ENCODE measurements around the gene KDM8.

KDM8 gene

DNA sequence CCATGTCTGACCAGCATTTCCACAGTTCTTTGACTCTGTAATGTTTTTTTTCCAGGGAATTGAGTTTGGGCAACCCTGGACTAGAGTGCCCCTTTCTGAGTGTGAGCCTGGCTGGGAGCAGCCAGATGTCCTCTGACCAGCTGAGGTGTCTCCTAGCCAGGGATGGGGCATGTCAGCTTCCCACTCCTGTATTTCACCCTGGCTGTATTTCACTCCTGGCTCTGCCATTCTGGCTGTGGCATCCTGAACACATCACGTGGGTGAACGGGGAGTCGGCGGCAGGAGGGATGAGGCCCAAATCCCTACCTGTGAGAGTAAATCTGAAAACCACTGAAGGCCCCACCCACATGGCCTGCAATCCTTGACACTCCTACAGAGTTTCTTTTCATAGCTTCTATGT lies 31.3 kb downstream of the KDM8 start:
- Histone ChIP-seq H3K9me3 (ENCODE audit: severe bottlenecking) (no peaks in the 10 kb centered on the region), H3K27ac (ENCODE audit: poor library complexity, severe bottlenecking) (no peak overlapping the region), H3K4me3 (ENCODE audit: severe bottlenecking) (no peak overlapping the region), H3K27me3 (ENCODE audit: insufficient read depth, poor library complexity, severe bottlenecking) (no peaks in the 10 kb centered on the region), H3K4me1 (ENCODE audit: insufficient read depth, poor library complexity, severe bottlenecking) (peaks cover 6% of the 10 kb centered on the region), H3K36me3 (ENCODE audit: low read depth) (peaks cover 37% of the 10 kb centered on the region)
- TF ChIP-seq, protein P1, sequence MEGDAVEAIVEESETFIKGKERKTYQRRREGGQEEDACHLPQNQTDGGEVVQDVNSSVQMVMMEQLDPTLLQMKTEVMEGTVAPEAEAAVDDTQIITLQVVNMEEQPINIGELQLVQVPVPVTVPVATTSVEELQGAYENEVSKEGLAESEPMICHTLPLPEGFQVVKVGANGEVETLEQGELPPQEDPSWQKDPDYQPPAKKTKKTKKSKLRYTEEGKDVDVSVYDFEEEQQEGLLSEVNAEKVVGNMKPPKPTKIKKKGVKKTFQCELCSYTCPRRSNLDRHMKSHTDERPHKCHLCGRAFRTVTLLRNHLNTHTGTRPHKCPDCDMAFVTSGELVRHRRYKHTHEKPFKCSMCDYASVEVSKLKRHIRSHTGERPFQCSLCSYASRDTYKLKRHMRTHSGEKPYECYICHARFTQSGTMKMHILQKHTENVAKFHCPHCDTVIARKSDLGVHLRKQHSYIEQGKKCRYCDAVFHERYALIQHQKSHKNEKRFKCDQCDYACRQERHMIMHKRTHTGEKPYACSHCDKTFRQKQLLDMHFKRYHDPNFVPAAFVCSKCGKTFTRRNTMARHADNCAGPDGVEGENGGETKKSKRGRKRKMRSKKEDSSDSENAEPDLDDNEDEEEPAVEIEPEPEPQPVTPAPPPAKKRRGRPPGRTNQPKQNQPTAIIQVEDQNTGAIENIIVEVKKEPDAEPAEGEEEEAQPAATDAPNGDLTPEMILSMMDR (IDR thresholded peaks at IDR 0.05; ENCODE audit: poor library complexity, severe bottlenecking): no peak
- no peak for ATAC-seq (ENCODE audit: low read depth)
- no peak for DNase-seq (ENCODE audit: low spot score)

GRCh38 chr16:27235055-27235937 lies 32.0 kb downstream of the KDM8 start:
- Histone ChIP-seq H3K27me3 (ENCODE audit: insufficient read depth, poor library complexity, severe bottlenecking) (no peaks in the 10 kb centered on the region), H3K27ac (ENCODE audit: poor library complexity, severe bottlenecking) (no peak overlapping the region), H3K9me3 (ENCODE audit: severe bottlenecking) (no peaks in the 10 kb centered on the region), H3K36me3 (ENCODE audit: low read depth) (peaks cover 37% of the 10 kb centered on the region), H3K4me3 (ENCODE audit: severe bottlenecking) (no peak overlapping the region), H3K4me1 (ENCODE audit: insufficient read depth, poor library complexity, severe bottlenecking) (peaks cover 6% of the 10 kb centered on the region)
- TF ChIP-seq, protein P1 (IDR thresholded peaks at IDR 0.05; ENCODE audit: poor library complexity, severe bottlenecking): peak; percentile 94
- DNase-seq (ENCODE audit: low spot score) (peak; percentile 48), ATAC-seq (ENCODE audit: low read depth) (peak; percentile 85)

GRCh38 chr16:27235938-27236245 lies 32.6 kb downstream of the KDM8 start:
- H3K36me3 ChIP-seq (ENCODE audit: low read depth): peaks cover 33% of the 10 kb centered on the region
- DNase-seq (ENCODE audit: low spot score) (peak; percentile 52), ATAC-seq (ENCODE audit: low read depth) (no peak)
- TF ChIP-seq, protein P1 (IDR thresholded peaks at IDR 0.05; ENCODE audit: poor library complexity, severe bottlenecking): no peak
- no peak overlapping the region for H3K27ac ChIP-seq (ENCODE audit: poor library complexity, severe bottlenecking)
- H3K9me3 ChIP-seq (ENCODE audit: severe bottlenecking): no peaks in the 10 kb centered on the region
- H3K4me3 ChIP-seq (ENCODE audit: severe bottlenecking): no peak overlapping the region
- peaks cover 6% of the 10 kb centered on the region for H3K4me1 ChIP-seq (ENCODE audit: insufficient read depth, poor library complexity, severe bottlenecking)
- no peaks in the 10 kb centered on the region for H3K27me3 ChIP-seq (ENCODE audit: insufficient read depth, poor library complexity, severe bottlenecking)

DNA sequence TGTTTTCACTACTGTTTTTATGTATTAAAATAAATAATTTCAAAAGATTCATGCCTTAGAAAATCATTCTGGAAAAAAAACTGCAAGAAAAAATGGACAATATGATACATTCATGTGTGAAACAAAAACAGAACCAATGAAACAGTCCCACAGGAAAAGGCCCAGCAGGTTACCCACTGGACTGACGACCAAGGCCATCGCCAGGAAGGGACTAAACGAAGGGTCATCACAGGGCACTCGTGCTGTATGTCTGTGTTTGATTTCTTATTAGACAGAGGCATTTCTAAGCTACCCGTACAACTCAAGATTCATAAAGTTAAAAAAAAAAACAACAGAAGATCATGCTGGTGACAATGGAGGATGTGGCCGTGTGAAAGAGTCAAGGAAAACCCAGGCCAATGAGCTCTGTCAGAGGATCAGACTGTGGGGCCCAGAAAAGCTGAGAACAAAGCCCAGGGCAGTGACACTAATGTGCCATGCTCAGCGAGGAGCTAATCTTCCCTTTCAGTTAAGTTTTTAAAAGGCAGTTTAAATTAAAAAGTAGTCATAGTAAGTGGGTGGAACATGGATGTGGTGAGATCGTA lies 33.4 kb downstream of the KDM8 start:
- H3K27ac ChIP-seq (ENCODE audit: poor library complexity, severe bottlenecking): no peak overlapping the region
- H3K4me3 ChIP-seq (ENCODE audit: severe bottlenecking): no peak overlapping the region
- H3K9me3 ChIP-seq (ENCODE audit: severe bottlenecking): no peaks in the 10 kb centered on the region
- DNase-seq (ENCODE audit: low spot score) (no peak), ATAC-seq (ENCODE audit: low read depth) (no peak)
- no peaks in the 10 kb centered on the region for H3K27me3 ChIP-seq (ENCODE audit: insufficient read depth, poor library complexity, severe bottlenecking)
- peaks cover 6% of the 10 kb centered on the region for H3K4me1 ChIP-seq (ENCODE audit: insufficient read depth, poor library complexity, severe bottlenecking)
- H3K36me3 ChIP-seq (ENCODE audit: low read depth): peaks cover 30% of the 10 kb centered on the region
- TF ChIP-seq, protein P1 (IDR thresholded peaks at IDR 0.05; ENCODE audit: poor library complexity, severe bottlenecking): no peak

All from RWPE2 (cell line).